HG02840 (cell line): ENCODE measurements around the gene PTPRF.

ENCODE experiments used
- ATAC-seq: cut with Tn5 transposase; IDR thresholded peaks from one replicate; pipeline ENCODE4 v1.9.1; 2021; ENCODE audit warnings: mild to moderate bottlenecking, moderate library complexity, moderate number of reproducible peaks; ENCODE audit not compliant: unreplicated experiment, low FRiP score

The PTPRF gene

GRCh38 chr1:43512133-43512532 is 18.6 kb upstream of the PTPRF start:
- ATAC-seq: no peak

- ATAC-seq: no peak
Measured at GRCh38 chr1:43512681-43513080, 18.0 kb upstream of the PTPRF start.

GRCh38 chr1:43513471-43514173 is 17.1 kb upstream of the PTPRF start:
- no peak for ATAC-seq

DNA sequence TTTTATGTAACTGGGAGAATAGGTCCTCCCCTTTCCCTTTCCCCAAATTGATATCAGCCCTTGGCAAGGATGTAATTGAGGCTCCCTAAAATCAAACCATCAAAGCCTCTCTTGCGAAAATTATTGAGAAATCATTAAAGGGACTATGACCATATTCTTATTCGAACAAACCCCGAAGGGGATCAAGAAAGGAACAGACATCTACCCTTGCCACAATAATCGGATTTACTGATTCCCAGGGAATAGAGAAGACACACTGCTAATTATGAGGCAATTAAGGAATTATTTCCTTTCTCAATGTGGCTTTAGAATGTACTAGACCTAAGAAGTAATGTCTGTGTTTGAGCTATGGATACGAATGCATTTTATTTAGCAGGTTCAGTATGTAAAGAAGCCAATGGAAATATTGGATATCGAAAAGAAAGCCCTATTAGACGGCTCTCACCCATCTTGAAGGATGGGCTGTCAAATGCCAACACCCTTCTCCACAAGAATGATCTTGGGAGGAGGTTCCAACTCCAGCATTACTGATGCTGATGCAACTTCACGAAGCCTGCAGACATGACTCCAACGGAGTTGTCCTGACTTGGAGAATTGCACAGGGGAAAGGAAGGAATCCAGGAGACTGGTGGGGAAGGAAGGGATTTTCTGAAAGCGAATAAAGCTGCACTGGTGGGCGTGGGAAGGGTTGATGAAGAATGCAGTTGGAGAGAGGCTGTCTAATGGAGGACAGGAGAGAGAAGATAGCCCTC is 11.6 kb upstream of the PTPRF start:
- no peak for ATAC-seq

GRCh38 chr1:43520100-43520778 is 10.4 kb upstream of the PTPRF start:
- no peak for ATAC-seq

GRCh38 chr1:43521078-43521477 is 9.6 kb upstream of the PTPRF start:
- ATAC-seq: no peak

- no peak for ATAC-seq
Measured at GRCh38 chr1:43521756-43522155, 8.9 kb upstream of the PTPRF start.

- no peak for ATAC-seq
Measured at GRCh38 chr1:43522431-43522775, 8.3 kb upstream of the PTPRF start.

DNA sequence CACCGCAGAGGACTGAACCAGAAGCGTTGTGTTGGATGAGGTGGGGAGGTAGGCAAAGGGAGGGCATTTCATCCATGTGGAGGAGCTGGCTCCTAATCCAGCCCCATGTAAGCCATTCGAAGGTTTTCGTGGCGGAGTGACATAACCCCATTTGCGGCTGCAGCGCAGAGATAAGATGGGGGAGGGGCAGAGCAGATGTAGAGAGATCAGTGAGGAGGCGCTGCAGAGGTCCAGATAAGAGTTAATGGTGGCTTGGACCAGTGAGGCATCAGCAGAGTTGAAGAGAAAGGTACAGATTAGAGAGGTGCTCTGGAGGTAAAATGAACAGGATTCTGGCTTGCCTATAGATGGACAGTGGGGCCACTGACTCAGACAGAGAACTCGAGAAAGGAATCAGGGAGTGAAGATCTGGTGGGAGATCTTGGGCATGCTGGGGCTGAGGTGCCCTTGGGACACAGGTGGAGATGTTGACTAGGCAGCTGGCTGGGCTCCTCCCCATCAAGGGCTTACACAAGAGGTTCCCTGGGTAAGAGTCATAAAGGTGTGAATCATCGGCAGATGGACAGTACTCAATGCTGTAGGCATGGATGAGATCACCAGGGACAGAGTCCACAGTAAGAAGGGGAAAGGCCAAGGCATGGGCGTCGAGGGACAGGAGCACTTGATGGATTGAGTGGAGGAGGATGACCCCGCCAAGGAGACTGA is 7.8 kb upstream of the PTPRF start:
- ATAC-seq: no peak

DNA sequence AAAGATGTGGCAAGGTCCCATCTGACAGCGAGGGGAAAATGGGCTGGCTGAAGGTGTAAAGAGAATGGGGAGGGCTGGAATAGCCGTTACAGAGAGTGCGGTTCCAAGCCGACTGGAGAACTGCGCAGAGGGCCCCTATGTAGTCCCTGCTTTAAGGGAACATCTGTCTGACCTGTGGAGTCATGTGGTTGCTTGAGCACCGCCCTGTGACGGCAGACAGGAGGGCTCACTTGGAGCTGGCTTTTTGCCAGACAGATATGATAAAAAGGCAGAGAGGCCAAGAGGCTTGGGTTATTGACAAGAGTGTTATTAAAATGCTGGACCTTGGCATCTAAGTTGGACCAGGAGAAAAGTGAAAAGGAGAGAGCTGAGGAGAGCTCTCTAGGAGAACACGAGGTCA is 5.9 kb upstream of the PTPRF start:
- ATAC-seq: no peak

GRCh38 chr1:43526002-43526401 is 4.7 kb upstream of the PTPRF start:
- ATAC-seq: no peak

GRCh38 chr1:43527111-43527878 is 3.4 kb upstream of the PTPRF start:
- no peak for ATAC-seq

- ATAC-seq: no peak
Measured at GRCh38 chr1:43529206-43529731, 1.4 kb upstream of the PTPRF start.

- ATAC-seq: no peak
Measured at GRCh38 chr1:43531107-43531905, 623 bp downstream of the PTPRF start.

- ATAC-seq: no peak
Measured at GRCh38 chr1:43531906-43532584, 1.4 kb downstream of the PTPRF start.

GRCh38 chr1:43532716-43533115 is 2.0 kb downstream of the PTPRF start:
- no peak for ATAC-seq

DNA sequence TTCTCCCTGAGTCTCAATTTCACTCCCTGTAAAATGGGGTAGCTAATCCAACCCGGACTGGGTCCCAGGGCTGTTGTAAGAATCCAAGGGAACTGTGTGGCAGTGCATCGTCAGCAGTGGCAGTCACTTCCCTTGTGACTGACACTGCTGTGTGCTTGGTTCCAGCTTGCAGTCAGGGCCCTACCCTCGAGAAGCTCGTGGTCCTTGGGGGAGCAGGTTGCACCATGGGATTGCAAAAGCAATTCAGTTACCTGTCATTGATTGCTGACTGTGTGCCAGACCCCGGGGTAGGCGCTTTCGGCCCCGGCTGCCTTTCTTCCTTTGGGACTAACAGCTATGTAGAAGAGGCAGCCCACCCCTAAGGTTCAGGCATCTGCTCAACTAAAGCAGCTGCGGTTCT is 2.9 kb downstream of the PTPRF start:
- no peak for ATAC-seq

- no peak for ATAC-seq
Measured at GRCh38 chr1:43534256-43534655, 3.6 kb downstream of the PTPRF start.
